Kidney epithelial cell (primary cell): Measurements from ENCODE around the gene ICA1. TPM values are rescaled to one million over a fixed set of nuclear protein-coding genes. Genes with fewer than 3 reads are reported as not detected.

Source experiments
- DNase-seq: peaks from one replicate; pipeline ENCODE4 v3.0.0-alpha.2; 2010; ENCODE audit warnings: low read depth
- H3K27me3 ChIP-seq: 2 replicates; pipeline ENCODE4 v1.6.0; 2011; ENCODE audit warnings: low read length; ENCODE audit not compliant: control insufficient read depth, insufficient read depth
- H3K36me3 ChIP-seq: 2 replicates; pipeline ENCODE4 v1.5.1; 2011; ENCODE audit warnings: low read length; ENCODE audit not compliant: control insufficient read depth, insufficient read depth
- H3K4me3 ChIP-seq: 2 replicates; pipeline ENCODE4 v1.5.1; 2011; ENCODE audit warnings: low read depth, mild to moderate bottlenecking, control low read depth, low read length
- total RNA-seq: library from RNA; depleted of rRNA; stranded (reverse); fragments of >200 nt; gene quantifications from 2 replicates; pipeline ENCODE4 v1.2.3, GENCODE V29; 2015
- TF ChIP-seq, protein P1 (sequence below): IDR thresholded peaks from 2 replicates; pipeline ENCODE4 v1.5.1; 2011; ENCODE audit warnings: mild to moderate bottlenecking, moderate library complexity, low read length, control low read depth, inconsistent platforms; ENCODE audit not compliant: insufficient read depth, poor library complexity, severe bottlenecking

Gene ICA1
- total RNA-seq, 1 donor from 2014 or later, result 20.7 TPM

DNA sequence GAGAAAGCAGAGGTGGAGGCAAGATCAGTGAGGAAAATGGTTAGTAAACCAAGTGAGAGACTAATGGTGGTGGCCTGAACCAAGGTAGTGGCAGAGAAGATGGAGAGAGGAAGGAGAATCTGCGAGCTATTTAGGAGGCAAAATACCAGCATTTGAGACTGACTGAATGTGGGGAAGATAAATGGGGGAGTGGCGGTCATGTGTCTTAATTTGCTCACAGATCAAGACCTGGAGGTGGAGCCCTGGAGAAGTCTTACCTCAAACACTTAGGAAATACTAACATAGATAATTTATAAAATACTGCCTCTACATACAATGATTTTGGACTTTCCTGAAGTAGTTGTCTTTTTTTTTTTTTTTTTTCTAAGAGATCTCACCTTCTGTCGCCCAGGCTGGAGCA is 34.7 kb downstream of the ICA1 start:
- no peaks in the 10 kb centered on the region for H3K27me3 ChIP-seq
- TF ChIP-seq, protein P1, sequence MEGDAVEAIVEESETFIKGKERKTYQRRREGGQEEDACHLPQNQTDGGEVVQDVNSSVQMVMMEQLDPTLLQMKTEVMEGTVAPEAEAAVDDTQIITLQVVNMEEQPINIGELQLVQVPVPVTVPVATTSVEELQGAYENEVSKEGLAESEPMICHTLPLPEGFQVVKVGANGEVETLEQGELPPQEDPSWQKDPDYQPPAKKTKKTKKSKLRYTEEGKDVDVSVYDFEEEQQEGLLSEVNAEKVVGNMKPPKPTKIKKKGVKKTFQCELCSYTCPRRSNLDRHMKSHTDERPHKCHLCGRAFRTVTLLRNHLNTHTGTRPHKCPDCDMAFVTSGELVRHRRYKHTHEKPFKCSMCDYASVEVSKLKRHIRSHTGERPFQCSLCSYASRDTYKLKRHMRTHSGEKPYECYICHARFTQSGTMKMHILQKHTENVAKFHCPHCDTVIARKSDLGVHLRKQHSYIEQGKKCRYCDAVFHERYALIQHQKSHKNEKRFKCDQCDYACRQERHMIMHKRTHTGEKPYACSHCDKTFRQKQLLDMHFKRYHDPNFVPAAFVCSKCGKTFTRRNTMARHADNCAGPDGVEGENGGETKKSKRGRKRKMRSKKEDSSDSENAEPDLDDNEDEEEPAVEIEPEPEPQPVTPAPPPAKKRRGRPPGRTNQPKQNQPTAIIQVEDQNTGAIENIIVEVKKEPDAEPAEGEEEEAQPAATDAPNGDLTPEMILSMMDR, result no peak
- no peaks in the 10 kb centered on the region for H3K36me3 ChIP-seq
- DNase-seq, result no peak
- H3K4me3 ChIP-seq, result no peak overlapping the region

DNA sequence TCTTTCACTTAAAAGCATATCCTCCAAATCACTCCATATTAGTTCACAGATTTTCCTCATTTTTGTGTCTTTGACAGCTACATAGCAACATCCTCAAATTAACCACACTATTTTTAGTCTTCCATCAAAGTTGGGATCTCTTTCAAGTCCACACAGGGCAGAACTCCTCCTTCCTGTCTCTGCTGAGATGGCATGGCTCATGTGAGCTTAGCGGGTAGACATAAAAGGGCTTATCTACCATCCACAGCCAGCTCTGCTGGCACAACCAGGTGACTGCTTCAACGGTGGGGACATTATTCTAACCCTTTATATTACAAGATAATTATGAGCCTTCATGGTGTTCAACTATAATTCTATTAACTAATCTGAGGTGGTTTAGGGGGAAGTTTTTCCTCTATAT is 35.5 kb downstream of the ICA1 start:
- DNase-seq, result no peak
- no peak overlapping the region for H3K4me3 ChIP-seq
- TF ChIP-seq, protein P1, result no peak
- H3K27me3 ChIP-seq, result no peaks in the 10 kb centered on the region
- no peaks in the 10 kb centered on the region for H3K36me3 ChIP-seq

DNA sequence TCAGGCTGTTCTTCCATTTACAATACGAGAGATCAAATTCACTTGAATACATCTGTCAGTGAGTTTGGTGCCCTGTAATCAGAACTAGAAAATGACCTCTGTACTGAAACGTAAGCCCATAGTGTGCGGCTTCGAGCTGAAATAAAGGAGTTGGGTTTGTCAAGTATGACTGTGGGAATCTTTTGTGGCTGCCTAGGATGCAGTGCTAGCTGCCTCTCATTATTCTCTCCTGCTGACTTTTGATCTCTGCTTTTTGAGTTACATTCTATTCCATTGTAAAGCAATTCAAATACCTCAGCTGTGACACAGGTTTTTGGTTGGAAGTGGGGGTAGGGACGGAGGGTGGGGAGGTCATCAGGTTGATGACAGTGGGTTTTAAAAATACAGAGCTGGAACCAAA is 40.4 kb downstream of the ICA1 start:
- no peak for DNase-seq
- TF ChIP-seq, protein P1, result no peak
- Histone ChIP-seq H3K36me3 (no peaks in the 10 kb centered on the region), H3K27me3 (no peaks in the 10 kb centered on the region), H3K4me3 (no peak overlapping the region)

DNA sequence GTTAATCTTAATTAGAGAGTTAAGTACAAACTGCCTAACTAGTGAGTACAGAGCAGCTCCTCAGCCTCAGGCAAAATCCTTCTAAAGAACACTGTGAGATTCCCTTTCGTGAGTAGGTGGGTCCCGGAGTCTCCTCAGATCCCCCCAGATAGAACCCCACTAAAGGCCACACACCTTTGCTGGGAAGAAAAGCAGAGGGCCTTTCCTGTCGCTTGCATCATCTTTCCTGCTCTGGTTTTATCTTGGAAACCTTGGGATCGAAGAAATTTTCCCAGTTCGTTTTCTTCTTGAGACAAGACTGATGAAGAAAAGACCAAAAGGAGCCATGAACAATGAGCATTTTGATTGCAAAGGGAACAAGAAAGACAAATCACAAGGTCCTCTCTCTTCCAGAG is 40.9 kb downstream of the ICA1 start:
- TF ChIP-seq, protein P1, result no peak
- no peak for DNase-seq
- no peaks in the 10 kb centered on the region for H3K27me3 ChIP-seq
- H3K4me3 ChIP-seq, result no peak overlapping the region
- no peaks in the 10 kb centered on the region for H3K36me3 ChIP-seq

DNA sequence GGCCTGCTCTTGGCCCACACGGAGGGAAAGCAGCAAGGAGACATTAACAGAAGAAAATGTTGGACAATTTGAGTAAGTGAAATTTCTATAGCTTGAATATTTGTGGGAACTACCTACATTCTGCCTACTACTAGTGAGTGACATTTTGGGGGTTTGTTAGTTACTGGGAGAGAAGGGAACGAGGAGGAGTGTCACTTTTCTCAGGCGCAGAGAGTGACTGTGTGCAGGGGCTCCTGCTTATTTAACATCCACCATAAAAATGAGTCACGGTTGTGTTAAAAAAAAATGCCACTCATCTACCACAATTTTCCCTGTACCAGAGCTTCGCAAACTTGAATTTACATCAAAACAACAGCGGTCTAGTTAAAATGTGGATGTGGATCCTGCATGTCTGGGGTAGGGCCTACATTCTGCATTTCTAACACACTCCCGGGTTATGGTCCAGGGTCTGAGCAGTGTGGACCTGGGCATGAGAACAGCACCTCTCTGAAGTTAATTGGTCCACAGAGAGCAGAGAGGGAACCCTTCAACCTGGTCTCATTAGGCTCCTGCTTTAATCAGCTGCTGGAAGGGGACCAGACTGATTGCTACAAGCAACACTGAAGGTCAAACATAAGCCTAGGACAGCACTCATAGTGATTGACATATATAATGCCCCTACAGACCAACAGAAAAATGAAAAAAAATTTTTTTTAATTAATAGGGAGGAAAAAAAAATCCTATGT is 41.4 kb downstream of the ICA1 start:
- Histone ChIP-seq H3K4me3 (no peak overlapping the region), H3K36me3 (no peaks in the 10 kb centered on the region), H3K27me3 (no peaks in the 10 kb centered on the region)
- no peak for DNase-seq
- TF ChIP-seq, protein P1, result no peak

DNA sequence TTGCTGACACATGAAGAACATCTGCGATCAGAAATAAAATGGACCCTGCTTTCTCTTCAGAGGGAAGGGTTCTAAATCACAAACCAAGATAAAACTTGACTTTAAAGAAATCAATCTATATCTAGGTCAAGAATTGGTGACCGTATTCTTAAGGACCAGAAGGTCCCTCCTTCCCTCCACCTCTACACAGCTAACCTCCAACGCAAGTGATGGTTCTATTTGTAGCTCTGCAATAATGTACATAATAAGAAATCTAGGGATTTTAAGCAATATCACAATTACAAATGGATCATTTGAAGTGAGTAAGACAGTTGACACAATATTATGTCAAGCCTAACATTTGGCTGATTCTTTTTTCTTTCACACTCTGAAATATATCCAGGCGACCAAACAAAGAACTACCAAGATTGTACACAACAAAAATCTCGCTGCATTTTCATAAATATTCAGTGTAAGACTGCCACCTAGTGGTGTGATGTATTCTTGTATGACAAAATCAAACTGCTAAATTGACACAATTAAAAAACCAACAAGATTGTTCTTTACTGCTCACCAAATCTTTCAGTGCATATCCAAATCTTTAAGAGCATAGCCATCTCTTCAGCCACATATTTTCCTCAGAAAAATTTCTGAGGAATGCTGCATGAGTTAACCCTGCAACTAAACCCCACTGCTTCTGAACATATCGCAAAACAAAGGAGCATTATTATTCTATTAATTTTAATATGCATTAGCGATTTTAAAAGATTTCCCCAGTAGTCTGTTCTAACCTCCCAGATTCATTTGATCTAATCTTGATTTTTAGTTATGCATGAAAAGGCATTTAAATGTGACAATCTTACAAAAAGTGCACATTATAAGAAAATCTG is 44.5 kb downstream of the ICA1 start:
- DNase-seq, result peak; percentile 19
- Histone ChIP-seq H3K27me3 (no peaks in the 10 kb centered on the region), H3K4me3 (no peak overlapping the region), H3K36me3 (no peaks in the 10 kb centered on the region)
- TF ChIP-seq, protein P1, result peak; percentile 39
